ENCODE measurements around the gene PDE6D.

PDE6D gene

GRCh38 chr2:231686192-231687100 lies 94.6 kb downstream of the PDE6D start:
- Histone ChIP-seq H3K9me3 (ENCODE audit: control insufficient read depth, low read length) (no peaks in the 10 kb centered on the region), H3K27ac (no peak overlapping the region), H3K36me3 (ENCODE audit: control insufficient read depth, insufficient read depth, low read length) (no peaks in the 10 kb centered on the region), H3K4me3 (ENCODE audit: low read depth, low read length) (no peak overlapping the region), H3K4me2 (ENCODE audit: low read length) (no peak overlapping the region), H3K4me1 (peaks cover 3% of the 10 kb centered on the region), H2AFZ (no peak overlapping the region), H3K27me3 (ENCODE audit: control insufficient read depth, insufficient read depth, low read length) (no peaks in the 10 kb centered on the region), H3K79me2 (no peaks in the 10 kb centered on the region), H3K9ac (no peak overlapping the region)
- TF ChIP-seq CTCF (IDR thresholded peaks at IDR 0.05): no peak

GRCh38 chr2:231685349-231686191 lies 95.5 kb downstream of the PDE6D start:
- TF ChIP-seq CTCF (IDR thresholded peaks at IDR 0.05): no peak
- no peaks in the 10 kb centered on the region for H3K79me2 ChIP-seq
- no peak overlapping the region for H3K9ac ChIP-seq
- no peak overlapping the region for H3K27ac ChIP-seq
- H3K4me1 ChIP-seq: peaks cover 4% of the 10 kb centered on the region
- H2AFZ ChIP-seq: no peak overlapping the region
- H3K4me2 ChIP-seq (ENCODE audit: low read length): no peak overlapping the region
- H3K9me3 ChIP-seq (ENCODE audit: control insufficient read depth, low read length): no peaks in the 10 kb centered on the region
- no peaks in the 10 kb centered on the region for H3K36me3 ChIP-seq (ENCODE audit: control insufficient read depth, insufficient read depth, low read length)
- no peaks in the 10 kb centered on the region for H3K27me3 ChIP-seq (ENCODE audit: control insufficient read depth, insufficient read depth, low read length)
- H3K4me3 ChIP-seq (ENCODE audit: low read depth, low read length): no peak overlapping the region

GRCh38 chr2:231684314-231685223 lies 96.5 kb downstream of the PDE6D start:
- Histone ChIP-seq H3K27ac (no peak overlapping the region), H3K9me3 (ENCODE audit: control insufficient read depth, low read length) (no peaks in the 10 kb centered on the region), H3K4me1 (peaks cover 4% of the 10 kb centered on the region), H3K4me2 (ENCODE audit: low read length) (no peak overlapping the region), H3K36me3 (ENCODE audit: control insufficient read depth, insufficient read depth, low read length) (no peaks in the 10 kb centered on the region), H3K79me2 (no peaks in the 10 kb centered on the region), H3K4me3 (ENCODE audit: low read depth, low read length) (no peak overlapping the region), H2AFZ (no peak overlapping the region), H3K9ac (no peak overlapping the region), H3K27me3 (ENCODE audit: control insufficient read depth, insufficient read depth, low read length) (no peaks in the 10 kb centered on the region)
- TF ChIP-seq CTCF (IDR thresholded peaks at IDR 0.05): no peak

- Histone ChIP-seq H3K4me2 (ENCODE audit: low read length) (no peak overlapping the region), H3K4me1 (peaks cover 4% of the 10 kb centered on the region), H2AFZ (no peak overlapping the region), H3K27ac (no peak overlapping the region), H3K79me2 (no peaks in the 10 kb centered on the region), H3K9ac (no peak overlapping the region), H3K36me3 (ENCODE audit: control insufficient read depth, insufficient read depth, low read length) (no peaks in the 10 kb centered on the region), H3K9me3 (ENCODE audit: control insufficient read depth, low read length) (no peaks in the 10 kb centered on the region), H3K4me3 (ENCODE audit: low read depth, low read length) (no peak overlapping the region), H3K27me3 (ENCODE audit: control insufficient read depth, insufficient read depth, low read length) (no peaks in the 10 kb centered on the region)
- TF ChIP-seq CTCF (IDR thresholded peaks at IDR 0.05): no peak
Observed at GRCh38 chr2:231683292-231684235, 97.5 kb downstream of the PDE6D start.
